Endothelial cell of umbilical vein (primary cell): ENCODE measurements around the gene CSF2. TPM values are rescaled to one million over a fixed set of nuclear protein-coding genes. Genes with fewer than 3 reads are reported as not detected.

Experiments
- BruUV-seq: library from RNA; stranded (reverse); fragments of 400-500 nt; replicated peaks from 2 replicates; lab custom pipeline; 2021; lab: Mats Ljungman, UMichigan
- CTCF ChIA-PET: fragments of 300-600, 350-600 bp; sonication (Branson Sonifier 250); formaldehyde crosslinking; loops from one replicate; lab custom pipeline; 2021; ENCODE audit warnings: antibody characterized with exemption, inconsistent platforms; lab: Charles Lee
- POLR2A ChIA-PET: fragments of 300-600, 350-600 bp; sonication (Branson Sonifier 250); formaldehyde crosslinking; loops from one replicate; lab custom pipeline; 2021; ENCODE audit warnings: antibody characterized with exemption, inconsistent platforms; lab: Charles Lee
- DNase-seq: peaks from one replicate; pipeline ENCODE4 v3.0.0-alpha.2; 2011; ENCODE audit warnings: low read depth, low spot score
- FAIRE-seq: peaks from 2 replicates; lab custom pipeline; 2011; peaks lifted over from hg19 to GRCh38; lab: Jason Lieb, UNC
- H2AFZ ChIP-seq: 2 replicates; pipeline ENCODE4 v1.6.0; 2012; ENCODE audit warnings: low read depth, low read length, control low read depth, inconsistent platforms
- H3K27ac ChIP-seq: 2 replicates; pipeline ENCODE4 v1.5.1; 2011; ENCODE audit warnings: low read depth, mild to moderate bottlenecking, control low read depth, low read length, moderate library complexity; ENCODE audit not compliant: insufficient read depth
- H3K27me3 ChIP-seq, 2 experiments: 2 replicates each; pipeline versions ENCODE4 v1.6.0 to v1.6.1; 2011; ENCODE audit warnings: low read length in 2 of 2, mixed read lengths in 1 of 2; ENCODE audit not compliant: control insufficient read depth in 2 of 2, insufficient read depth in 2 of 2
- H3K36me3 ChIP-seq, 2 experiments: 2 replicates in 1 of 2; 3 replicates in 1 of 2; pipeline ENCODE4 v1.5.1; 2011; ENCODE audit warnings: low read length in 2 of 2, mild to moderate bottlenecking in 1 of 2, moderate library complexity in 1 of 2; ENCODE audit not compliant: control insufficient read depth in 2 of 2, insufficient read depth in 2 of 2; ENCODE audit errors: extremely low read depth in 1 of 2
- H3K4me1 ChIP-seq: 3 replicates; pipeline ENCODE4 v1.5.1; 2011; ENCODE audit warnings: mild to moderate bottlenecking, low read length; ENCODE audit not compliant: control insufficient read depth, insufficient read depth; ENCODE audit errors: extremely low read depth
- H3K4me2 ChIP-seq: 2 replicates; pipeline ENCODE4 v1.6.1; 2011; ENCODE audit warnings: low read length, control low read depth, mixed read lengths; ENCODE audit not compliant: insufficient read depth
- H3K4me3 ChIP-seq, 3 experiments: fragments of 200-600 bp in 1 of 3; sonication (generic), shearing (Covaris generic) in 1 of 3; replicated peaks in 1 of 3; 2 replicates each; pipeline ENCODE4 v1.5.1; 2011 to 2016; ENCODE audit warnings: control low read depth in 3 of 3, low read length in 3 of 3, mild to moderate bottlenecking in 2 of 3, inconsistent platforms in 1 of 3, low read depth in 1 of 3, moderate library complexity in 1 of 3; ENCODE audit not compliant: insufficient read depth in 1 of 3
- H3K79me2 ChIP-seq: 2 replicates; pipeline ENCODE4 v1.6.0; 2012; ENCODE audit warnings: low read length, inconsistent platforms; ENCODE audit not compliant: control insufficient read depth, insufficient read depth
- H3K9ac ChIP-seq: replicated peaks from 2 replicates; pipeline ENCODE3; 2011; ENCODE audit warnings: low read length, control low read depth; ENCODE audit not compliant: insufficient read depth; ENCODE audit errors: extremely low read depth
- H3K9me1 ChIP-seq: replicated peaks from 3 replicates; pipeline ENCODE4 v1.6.0; 2011; ENCODE audit warnings: mild to moderate bottlenecking, low read length; ENCODE audit not compliant: control insufficient read depth, insufficient read depth; ENCODE audit errors: extremely low read depth
- H3K9me3 ChIP-seq: replicated peaks from 2 replicates; pipeline ENCODE4 v1.5.1; 2012; ENCODE audit warnings: low read length, inconsistent platforms; ENCODE audit not compliant: control insufficient read depth, insufficient read depth
- H4K20me1 ChIP-seq: replicated peaks from 2 replicates; pipeline ENCODE3; 2011; ENCODE audit warnings: mild to moderate bottlenecking, low read length; ENCODE audit not compliant: control insufficient read depth, insufficient read depth; ENCODE audit errors: extremely low read depth
- EZH2 ChIP-seq: IDR thresholded peaks from 2 replicates; pipeline ENCODE4 v1.6.1; 2012; ENCODE audit warnings: borderline replicate concordance, low read depth, mild to moderate bottlenecking, moderate library complexity, low read length, inconsistent platforms; ENCODE audit not compliant: severe bottlenecking
- FOS ChIP-seq: IDR thresholded peaks from 2 replicates; pipeline ENCODE4 v1.6.1; 2011; ENCODE audit warnings: mild to moderate bottlenecking, low read length, moderate library complexity, borderline replicate concordance; ENCODE audit not compliant: insufficient read depth
- GATA2 ChIP-seq: IDR thresholded peaks from 2 replicates; pipeline ENCODE4 v1.7.0; 2011; ENCODE audit warnings: low read depth, mild to moderate bottlenecking, moderate library complexity, mixed read lengths, low read length; ENCODE audit not compliant: insufficient read length, insufficient read depth
- JUN ChIP-seq: IDR thresholded peaks from 2 replicates; pipeline ENCODE4 v1.6.1; 2011; ENCODE audit warnings: borderline replicate concordance, low read depth; ENCODE audit not compliant: insufficient read length, insufficient read depth
- MYC ChIP-seq: IDR thresholded peaks from one replicate; pipeline ENCODE4 v1.6.1; 2011; ENCODE audit warnings: mild to moderate bottlenecking, low read depth, low read length
- POLR2A ChIP-seq: IDR thresholded peaks from 2 replicates; pipeline ENCODE4 v1.6.1; 2012; ENCODE audit warnings: low read depth, mild to moderate bottlenecking, control low read depth, low read length
- POLR2AphosphoS5 ChIP-seq: IDR thresholded peaks from 2 replicates; pipeline ENCODE4 v1.6.1; 2012; ENCODE audit warnings: low read depth, mild to moderate bottlenecking, control low read depth, low read length, moderate library complexity; ENCODE audit not compliant: insufficient read depth
- dilution Hi-C: fragments of 300-500 bp; cut with MboI; formaldehyde crosslinking; loops from one replicate; pipeline ENCODE4 v1.15.0; 2019; ENCODE audit warnings: low sequenced_read_pairs; ENCODE audit not compliant: extremely low pct_ligation_motif_present
- intact Hi-C: fragments of 100-400 bp; cut with micrococcal nuclease; formaldehyde crosslinking; loops from one replicate; pipeline ENCODE4 v1.10.0; 2022
- polyA plus RNA-seq, 4 experiments: library from polyadenylated mRNA; depleted of rRNA in 3 of 4; stranded (reverse) in 3 of 4; unstranded in 1 of 4; fragments of >200 nt; gene quantifications; 2 replicates each; pipeline versions ENCODE4 v1.2.1 to v1.2.3, GENCODE V29; 2011 to 2012; ENCODE audit warnings: missing spikeins in 1 of 4
- total RNA-seq: library from RNA; stranded (reverse); gene quantifications from 2 replicates; pipeline ENCODE4 v1.2.3, GENCODE V29; 2021
- TF ChIP-seq, protein P1 (sequence below): IDR thresholded peaks from 2 replicates; pipeline ENCODE4 v1.6.1; 2011; ENCODE audit not compliant: insufficient read depth, insufficient read length
- TF ChIP-seq, protein P2 (sequence below), 2 donors: IDR thresholded peaks; 1 replicate in 1 of 2; 2 replicates in 1 of 2; pipeline ENCODE4 v1.5.1; 2011; ENCODE audit warnings: low read length in 2 of 2, mild to moderate bottlenecking in 2 of 2, moderate library complexity in 2 of 2, control low read depth in 1 of 2, inconsistent platforms in 1 of 2, low read depth in 1 of 2; ENCODE audit not compliant: insufficient read depth in 1 of 2; ENCODE audit errors: extremely low read depth in 1 of 2

CSF2 gene
- total and polyA plus RNA-seq, 2 donors (not counting 3 experiments of a cell fraction or from before 2014, with no cell fraction given) = not detected

DNA sequence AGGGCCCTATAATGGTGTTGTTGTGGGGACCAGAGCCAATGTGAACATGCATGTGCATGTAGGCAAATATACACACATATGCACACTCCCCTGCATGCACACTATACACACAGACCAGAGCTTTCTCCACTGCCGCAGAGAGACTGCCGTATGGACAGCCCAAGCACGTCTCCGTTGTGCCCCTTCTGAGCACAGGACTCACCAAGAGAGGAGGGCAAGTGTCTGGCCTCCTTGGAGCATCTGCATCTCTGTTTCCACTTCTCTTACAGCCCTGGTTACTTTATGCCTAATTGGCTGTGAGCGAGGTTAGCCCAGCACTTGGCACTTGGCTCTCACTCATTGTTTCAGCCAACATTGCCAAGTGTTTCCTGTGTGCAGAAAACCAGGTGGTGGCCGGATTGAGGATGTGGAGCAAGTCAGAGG lies 30.4 kb downstream of the CSF2 start:
- Histone ChIP-seq H3K4me2 (no peak overlapping the region), H3K79me2 (no peaks in the 10 kb centered on the region), H3K4me1 (peaks cover 17% of the 10 kb centered on the region), H3K4me3 (no peak overlapping the region), H2AFZ (no peak overlapping the region), H3K9me1 (no peaks in the 10 kb centered on the region), H3K36me3 (no peaks in the 10 kb centered on the region), H4K20me1 (no peaks in the 10 kb centered on the region), H3K27me3 (peaks cover 0 to 4% of the 10 kb centered on the region in 2 experiments), H3K9me3 (no peaks in the 10 kb centered on the region), H3K27ac (no peak overlapping the region), H3K9ac (no peak overlapping the region)
- no TSS peak for BruUV-seq
- TF ChIP-seq EZH2 (no peak), MYC (no peak), FOS (no peak), JUN (no peak)
- intact Hi-C loops (loop anchor here (1.0 kb wide), 2 partner anchors 18 to 40 kb away; no protein-coding TSS in a partner anchor), dilution Hi-C loops (no loop called here)
- FAIRE-seq = peak; percentile 15
- DNase-seq = peak; percentile 14
- ChIA-PET CTCF (interaction anchor here (1.3 kb wide), 1 partner anchor 31 kb away, joined by 3 read pairs; the partner anchor contains the start of gene CSF2), POLR2A (interaction anchor here (1.0 kb wide), 1 partner anchor 18 kb away, joined by 3 read pairs; no protein-coding TSS in a partner anchor)

DNA sequence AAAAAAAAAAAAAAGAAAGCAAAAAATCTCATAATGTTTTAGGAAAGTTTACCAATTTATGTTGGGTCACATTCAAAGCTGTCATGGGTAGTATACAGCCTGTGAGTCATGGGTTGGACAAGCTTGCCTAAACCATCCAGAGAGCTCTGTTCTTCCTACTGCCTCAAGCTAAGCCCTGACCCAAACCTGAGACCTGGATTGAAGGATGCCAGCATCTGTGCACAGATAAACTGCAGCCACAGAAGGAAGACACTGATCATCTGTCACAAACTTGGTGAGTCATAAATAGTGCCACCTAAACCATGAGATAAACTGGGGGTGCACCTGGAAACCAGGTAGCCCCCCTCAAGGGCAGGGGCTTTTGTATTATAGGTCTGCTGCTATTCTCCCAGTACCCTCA lies 31.0 kb downstream of the CSF2 start:
- H3K4me2 ChIP-seq = no peak overlapping the region
- no peak for DNase-seq
- no peak for FAIRE-seq

More for the DNA sequence above, 31.0 kb downstream of the CSF2 start:
- ChIA-PET CTCF (interaction anchor here (0.9 to 1.3 kb wide), 2 partner anchors 31 to 39 kb away, joined by 3 read pairs; partner anchors contain the start of gene CSF2), POLR2A (interaction anchor here (1.0 kb wide), 1 partner anchor 18 kb away, joined by 3 read pairs; no protein-coding TSS in a partner anchor)
- Histone ChIP-seq H3K4me1 (peaks cover 17% of the 10 kb centered on the region), H3K4me3 (no peak overlapping the region), H3K9me3 (no peaks in the 10 kb centered on the region), H3K9me1 (no peaks in the 10 kb centered on the region), H3K36me3 (no peaks in the 10 kb centered on the region), H3K79me2 (no peaks in the 10 kb centered on the region), H4K20me1 (no peaks in the 10 kb centered on the region), H3K27me3 (peaks cover 0 to 4% of the 10 kb centered on the region in 2 experiments), H3K27ac (no peak overlapping the region), H3K9ac (no peak overlapping the region), H2AFZ (no peak overlapping the region)
- intact Hi-C loops (no loop called here), dilution Hi-C loops (no loop called here)
- TF ChIP-seq POLR2AphosphoS5 (no peak), MYC (no peak), GATA2 (no peak), JUN (no peak), POLR2A (no peak), FOS (no peak), EZH2 (no peak)
- TF ChIP-seq, protein P1, sequence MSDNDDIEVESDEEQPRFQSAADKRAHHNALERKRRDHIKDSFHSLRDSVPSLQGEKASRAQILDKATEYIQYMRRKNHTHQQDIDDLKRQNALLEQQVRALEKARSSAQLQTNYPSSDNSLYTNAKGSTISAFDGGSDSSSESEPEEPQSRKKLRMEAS = no peak
- TF ChIP-seq, protein P2, sequence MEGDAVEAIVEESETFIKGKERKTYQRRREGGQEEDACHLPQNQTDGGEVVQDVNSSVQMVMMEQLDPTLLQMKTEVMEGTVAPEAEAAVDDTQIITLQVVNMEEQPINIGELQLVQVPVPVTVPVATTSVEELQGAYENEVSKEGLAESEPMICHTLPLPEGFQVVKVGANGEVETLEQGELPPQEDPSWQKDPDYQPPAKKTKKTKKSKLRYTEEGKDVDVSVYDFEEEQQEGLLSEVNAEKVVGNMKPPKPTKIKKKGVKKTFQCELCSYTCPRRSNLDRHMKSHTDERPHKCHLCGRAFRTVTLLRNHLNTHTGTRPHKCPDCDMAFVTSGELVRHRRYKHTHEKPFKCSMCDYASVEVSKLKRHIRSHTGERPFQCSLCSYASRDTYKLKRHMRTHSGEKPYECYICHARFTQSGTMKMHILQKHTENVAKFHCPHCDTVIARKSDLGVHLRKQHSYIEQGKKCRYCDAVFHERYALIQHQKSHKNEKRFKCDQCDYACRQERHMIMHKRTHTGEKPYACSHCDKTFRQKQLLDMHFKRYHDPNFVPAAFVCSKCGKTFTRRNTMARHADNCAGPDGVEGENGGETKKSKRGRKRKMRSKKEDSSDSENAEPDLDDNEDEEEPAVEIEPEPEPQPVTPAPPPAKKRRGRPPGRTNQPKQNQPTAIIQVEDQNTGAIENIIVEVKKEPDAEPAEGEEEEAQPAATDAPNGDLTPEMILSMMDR (IDR thresholded peaks at IDR 0.05; ENCODE audit: extremely low read depth in 1 of 2, insufficient read depth in 1 of 2, low read depth in 1 of 2, low read length in 2 of 2) = no peak
- no TSS peak for BruUV-seq
